Measurements from ENCODE around the gene CD74.
A peak's percentile ranks its signal among the peaks of the same experiment; 100 is the strongest.

DNA sequence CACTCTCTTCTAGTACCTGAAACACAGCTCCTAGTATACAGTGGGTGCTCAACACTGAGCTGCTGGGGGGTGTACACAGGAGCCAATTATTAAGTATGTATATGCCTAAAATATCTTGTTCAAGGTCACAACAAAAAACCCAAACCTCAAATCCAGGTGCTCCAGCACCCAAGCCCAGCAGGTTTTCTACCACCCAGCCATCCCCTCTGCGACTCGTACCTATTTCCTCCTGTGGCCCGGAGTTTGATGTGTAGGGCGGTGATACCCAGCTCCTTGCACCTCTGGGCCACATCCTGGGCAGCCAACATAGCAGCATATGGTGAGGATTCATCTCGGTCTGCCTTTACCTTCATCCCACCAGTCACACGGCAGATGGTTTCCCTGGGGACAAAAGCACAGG is 33.9 kb upstream of the CD74 start:
- TF ChIP-seq, protein P1, sequence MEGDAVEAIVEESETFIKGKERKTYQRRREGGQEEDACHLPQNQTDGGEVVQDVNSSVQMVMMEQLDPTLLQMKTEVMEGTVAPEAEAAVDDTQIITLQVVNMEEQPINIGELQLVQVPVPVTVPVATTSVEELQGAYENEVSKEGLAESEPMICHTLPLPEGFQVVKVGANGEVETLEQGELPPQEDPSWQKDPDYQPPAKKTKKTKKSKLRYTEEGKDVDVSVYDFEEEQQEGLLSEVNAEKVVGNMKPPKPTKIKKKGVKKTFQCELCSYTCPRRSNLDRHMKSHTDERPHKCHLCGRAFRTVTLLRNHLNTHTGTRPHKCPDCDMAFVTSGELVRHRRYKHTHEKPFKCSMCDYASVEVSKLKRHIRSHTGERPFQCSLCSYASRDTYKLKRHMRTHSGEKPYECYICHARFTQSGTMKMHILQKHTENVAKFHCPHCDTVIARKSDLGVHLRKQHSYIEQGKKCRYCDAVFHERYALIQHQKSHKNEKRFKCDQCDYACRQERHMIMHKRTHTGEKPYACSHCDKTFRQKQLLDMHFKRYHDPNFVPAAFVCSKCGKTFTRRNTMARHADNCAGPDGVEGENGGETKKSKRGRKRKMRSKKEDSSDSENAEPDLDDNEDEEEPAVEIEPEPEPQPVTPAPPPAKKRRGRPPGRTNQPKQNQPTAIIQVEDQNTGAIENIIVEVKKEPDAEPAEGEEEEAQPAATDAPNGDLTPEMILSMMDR (IDR thresholded peaks at IDR 0.05 in 8 of 11, conservative IDR thresholded peaks at IDR 0.05 in 3 of 11), result no peak
- no peak for TF ChIP-seq POLR2A (IDR thresholded peaks at IDR 0.05)
- peak in 1 of 3 donors; percentile 17 for TF ChIP-seq POLR2AphosphoS5 (IDR thresholded peaks at IDR 0.05)
